T-helper 17 cell (primary cell): ENCODE data around the gene RGS18. TPM values are rescaled to one million over a fixed set of nuclear protein-coding genes. Genes with fewer than 3 reads are reported as not detected.
"Not testable (repeated sequence)": the region's sequence is repeated elsewhere in the genome, so short reads cannot be mapped to it uniquely, and the experiment has no call there.

Source experiments
- ATAC-seq: fragments of 150-1000 bp; cut with Tn5 transposase; 2 replicates; pipeline ENCODE4 v1.10.0; 2021; ENCODE audit warnings: mild to moderate bottlenecking, moderate library complexity
- DNase-seq, 3 donors: peaks; one replicate each; pipeline versions ENCODE4 v3.0.0 to v3.0.0-alpha.2; 2020 to 2021
- H3K9me3 ChIP-seq: one replicate; pipeline ENCODE4 v1.7.0; 2013; ENCODE audit warnings: low read length, mild to moderate bottlenecking; ENCODE audit not compliant: control insufficient read depth, poor library complexity, severe bottlenecking
- H3K27ac Mint-ChIP-seq: one replicate; pipeline ENCODE4 v1.8.0; 2022; ENCODE audit warnings: mild to moderate bottlenecking, moderate library complexity, mixed read lengths
- H3K27me3 Mint-ChIP-seq: one replicate; pipeline ENCODE4 v1.8.0; 2022; ENCODE audit warnings: mixed read lengths
- H3K36me3 Mint-ChIP-seq: one replicate; pipeline ENCODE4 v1.8.0; 2022; ENCODE audit warnings: low read depth, mixed read lengths
- H3K4me1 Mint-ChIP-seq: one replicate; pipeline ENCODE4 v1.8.0; 2022; ENCODE audit warnings: mild to moderate bottlenecking, mixed read lengths
- H3K4me3 Mint-ChIP-seq: one replicate; pipeline ENCODE4 v1.8.0; 2022; ENCODE audit warnings: mild to moderate bottlenecking, moderate library complexity, mixed read lengths
- total RNA-seq, 4 donors: library from RNA in 2 of 4; stranded (reverse) in 2 of 4; gene quantifications; one replicate each; pipeline ENCODE4 v1.2.3 and lab custom pipeline; 2022 to 2026

The RGS18 gene
- total RNA-seq, 2 donors from 2014 or later: 6.3 to 106 TPM

DNA sequence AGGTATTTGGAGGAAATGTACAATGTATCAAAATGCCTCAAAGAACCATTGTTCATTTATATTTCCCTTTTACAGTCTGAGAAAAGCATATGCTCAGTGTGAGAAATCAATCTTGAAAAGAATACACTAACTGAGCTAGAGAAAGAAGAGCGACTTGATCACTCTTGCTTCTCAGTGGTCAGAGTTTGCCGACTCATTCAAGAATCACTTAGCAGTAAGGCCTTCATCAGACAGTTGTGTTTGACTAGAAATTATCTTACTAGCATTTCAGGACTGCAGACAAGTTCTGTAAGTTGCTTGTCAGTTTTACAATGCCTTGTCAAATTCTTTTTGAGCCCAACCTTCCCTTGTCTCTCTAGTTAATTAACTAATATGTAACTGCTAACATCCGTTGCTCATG is 12.9 kb downstream of the RGS18 start:
- Mint-ChIP-seq H3K27me3 (no peaks in the 10 kb centered on the region), H3K27ac (no peak overlapping the region), H3K36me3 (no peaks in the 10 kb centered on the region), H3K4me3 (peak overlapping the region; percentile 41), H3K4me1 (no peaks in the 10 kb centered on the region)
- no peak for ATAC-seq
- H3K9me3 ChIP-seq: no peaks in the 10 kb centered on the region
- no peak for DNase-seq

DNA sequence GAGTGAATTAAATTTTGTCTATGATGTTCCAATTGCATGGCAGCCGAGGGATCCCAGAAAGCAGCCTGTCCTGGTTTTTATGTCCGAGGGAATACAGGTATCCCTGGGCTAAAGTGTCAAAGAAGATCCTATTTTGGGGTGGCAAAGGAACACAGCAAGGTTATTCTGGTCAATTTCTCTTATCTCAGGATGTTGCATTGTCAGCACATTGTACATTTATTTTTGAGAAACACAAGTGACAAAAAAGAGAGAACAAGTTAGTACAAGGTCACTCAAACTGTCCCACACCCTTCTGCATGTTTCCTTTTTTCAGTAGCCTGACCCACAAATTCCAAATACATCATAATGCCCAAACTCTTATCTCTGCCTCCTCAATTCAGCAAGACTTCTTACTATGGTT is 17.7 kb downstream of the RGS18 start:
- no peak for ATAC-seq
- H3K4me1 Mint-ChIP-seq: no peaks in the 10 kb centered on the region
- H3K9me3 ChIP-seq: no peaks in the 10 kb centered on the region
- DNase-seq: no peak
- H3K4me3 Mint-ChIP-seq: no peak overlapping the region
- no peaks in the 10 kb centered on the region for H3K27me3 Mint-ChIP-seq
- H3K36me3 Mint-ChIP-seq: no peaks in the 10 kb centered on the region
- H3K27ac Mint-ChIP-seq: no peak overlapping the region

DNA sequence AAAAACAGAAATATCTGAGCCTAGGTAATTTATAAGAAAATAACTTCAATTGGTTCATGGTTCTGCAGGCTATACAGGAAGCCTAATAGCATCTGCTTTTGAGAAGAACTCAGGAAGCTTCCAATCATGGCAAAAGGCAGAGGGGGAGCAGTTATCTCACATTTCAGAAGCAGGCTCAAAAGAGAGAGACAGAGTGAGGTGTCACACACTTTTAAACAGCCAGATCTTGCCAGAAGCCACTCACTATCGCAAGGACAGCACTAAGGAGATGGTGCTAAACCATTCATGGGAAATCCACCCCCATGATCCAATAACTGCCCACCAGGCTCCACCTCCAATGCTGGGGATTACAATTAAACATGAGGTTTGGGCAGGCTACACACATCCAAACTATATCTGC is 25.5 kb downstream of the RGS18 start:
- no peaks in the 10 kb centered on the region for H3K4me1 Mint-ChIP-seq
- no peaks in the 10 kb centered on the region for H3K9me3 ChIP-seq
- ATAC-seq: no peak
- H3K27me3 Mint-ChIP-seq: no peaks in the 10 kb centered on the region
- no peak overlapping the region for H3K4me3 Mint-ChIP-seq
- no peak overlapping the region for H3K27ac Mint-ChIP-seq
- DNase-seq: no peak
- H3K36me3 Mint-ChIP-seq: no peaks in the 10 kb centered on the region

DNA sequence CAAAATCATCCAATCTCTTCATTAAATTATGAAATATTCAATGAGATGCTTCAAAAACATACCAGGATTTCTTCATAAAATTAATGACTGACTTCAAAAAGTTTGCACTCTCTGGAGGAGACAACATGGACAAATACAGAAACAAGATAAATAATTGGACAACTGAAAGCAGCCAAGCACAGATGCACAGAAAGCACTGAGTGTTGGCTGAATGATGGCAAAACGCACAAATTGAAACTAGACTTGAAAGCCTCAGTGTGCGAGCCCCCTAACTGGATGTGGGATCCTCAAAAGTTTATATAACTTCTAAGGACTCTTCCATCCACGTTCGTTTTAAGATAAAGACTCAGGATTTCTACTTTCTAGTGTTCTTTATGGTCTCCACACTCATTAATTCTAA is 27.9 kb downstream of the RGS18 start:
- DNase-seq (no peak), ATAC-seq (no peak)
- H3K9me3 ChIP-seq: no peaks in the 10 kb centered on the region
- no peaks in the 10 kb centered on the region for H3K27me3 Mint-ChIP-seq
- no peaks in the 10 kb centered on the region for H3K36me3 Mint-ChIP-seq
- H3K4me1 Mint-ChIP-seq: no peaks in the 10 kb centered on the region
- H3K27ac Mint-ChIP-seq: no peak overlapping the region
- no peak overlapping the region for H3K4me3 Mint-ChIP-seq

DNA sequence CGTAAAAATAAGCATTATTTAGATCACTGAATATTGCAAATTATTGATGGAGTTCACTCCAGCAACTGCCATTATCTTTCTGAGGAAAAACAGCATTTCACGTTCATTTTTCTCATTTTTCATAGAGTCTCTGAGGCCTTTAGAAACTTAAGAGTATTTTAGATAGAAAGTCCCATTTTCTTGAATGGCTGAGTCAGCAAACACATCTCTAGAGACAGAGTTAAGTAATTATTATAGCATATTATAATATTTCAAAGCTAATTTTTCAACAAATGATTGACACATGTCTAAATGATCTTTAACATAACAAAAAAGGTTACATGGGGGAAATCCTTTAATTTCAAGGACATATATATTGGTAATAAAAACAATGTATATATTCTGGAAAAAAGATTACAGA is 31.8 kb downstream of the RGS18 start:
- Mint-ChIP-seq H3K36me3 (no peaks in the 10 kb centered on the region), H3K4me3 (no peak overlapping the region), H3K4me1 (no peaks in the 10 kb centered on the region), H3K27ac (no peak overlapping the region), H3K27me3 (no peaks in the 10 kb centered on the region)
- DNase-seq (no peak), ATAC-seq (no peak)
- H3K9me3 ChIP-seq: no peaks in the 10 kb centered on the region

DNA sequence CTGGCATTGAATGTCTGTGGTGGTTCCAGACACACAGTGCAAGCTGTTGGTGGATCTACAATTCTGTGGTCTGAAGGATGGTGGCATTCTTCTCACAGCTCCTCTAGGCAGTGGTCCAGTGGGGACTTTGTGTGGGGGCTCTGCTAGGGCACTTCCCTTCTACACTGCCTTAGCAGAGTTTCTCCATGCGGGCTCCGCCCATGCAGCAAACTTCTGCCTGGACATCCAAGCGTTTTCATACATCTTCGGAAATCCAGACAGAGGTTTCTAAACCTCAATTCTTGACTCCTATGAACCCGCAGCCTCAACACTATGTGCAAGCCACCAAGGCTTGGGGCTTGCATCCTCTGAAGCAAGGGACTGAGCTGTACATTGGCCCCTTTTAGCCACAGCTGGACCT is 43.0 kb downstream of the RGS18 start:
- ATAC-seq (no peak), DNase-seq (no peak)
- no peaks in the 10 kb centered on the region for H3K36me3 Mint-ChIP-seq
- no peaks in the 10 kb centered on the region for H3K9me3 ChIP-seq
- no peaks in the 10 kb centered on the region for H3K27me3 Mint-ChIP-seq
- no peaks in the 10 kb centered on the region for H3K4me1 Mint-ChIP-seq
- no peak overlapping the region for H3K4me3 Mint-ChIP-seq
- no peak overlapping the region for H3K27ac Mint-ChIP-seq

DNA sequence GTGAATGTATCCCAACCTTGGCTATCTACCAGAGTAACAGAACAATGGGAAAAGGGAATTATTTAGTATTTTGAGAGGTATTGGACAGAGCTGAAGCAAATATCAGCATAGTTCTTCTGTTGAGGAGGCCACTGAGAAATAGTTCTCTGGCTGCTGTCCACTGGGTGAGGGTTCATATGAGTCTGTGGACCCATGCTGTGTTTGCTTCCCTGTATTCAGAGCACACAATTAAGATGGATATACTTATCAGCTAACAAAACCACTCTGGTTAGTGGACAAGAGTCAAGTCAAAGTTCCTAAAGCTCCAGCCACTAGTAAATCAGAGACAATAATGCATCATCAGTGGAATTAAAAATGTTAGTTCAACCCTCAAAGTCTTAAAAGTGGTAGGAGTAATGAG is 66.1 kb downstream of the RGS18 start:
- no peak overlapping the region for H3K4me3 Mint-ChIP-seq
- ATAC-seq: no peak
- no peak overlapping the region for H3K27ac Mint-ChIP-seq

DNA sequence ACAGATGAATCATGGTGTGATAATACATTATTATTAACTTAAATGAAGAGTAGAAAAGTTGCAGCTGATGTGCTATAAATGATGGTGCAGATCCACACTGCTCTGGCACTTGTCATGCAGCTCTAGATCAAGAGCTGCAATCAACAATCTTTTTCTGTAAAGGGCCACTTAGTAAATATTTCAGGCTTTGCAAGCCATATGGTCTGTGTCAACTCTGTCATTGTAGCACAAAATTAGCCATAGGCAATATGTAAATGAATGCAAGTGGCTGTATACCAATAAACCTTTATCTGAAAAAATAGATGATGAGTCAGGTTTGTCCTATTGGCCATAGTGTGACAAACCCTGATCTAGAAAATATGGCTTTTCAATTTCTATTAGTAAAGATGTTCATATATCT is 66.6 kb downstream of the RGS18 start:
- Mint-ChIP-seq H3K27ac (no peak overlapping the region), H3K36me3 (no peaks in the 10 kb centered on the region), H3K4me3 (no peak overlapping the region), H3K27me3 (no peaks in the 10 kb centered on the region), H3K4me1 (no peaks in the 10 kb centered on the region)
- ATAC-seq (no peak), DNase-seq (no peak)
- H3K9me3 ChIP-seq: no peaks in the 10 kb centered on the region

More for the DNA sequence above, 66.1 kb downstream of the RGS18 start:
- Mint-ChIP-seq H3K27me3 (no peaks in the 10 kb centered on the region), H3K36me3 (no peaks in the 10 kb centered on the region), H3K4me1 (no peaks in the 10 kb centered on the region)
- no peak for DNase-seq
- H3K9me3 ChIP-seq: no peaks in the 10 kb centered on the region

DNA sequence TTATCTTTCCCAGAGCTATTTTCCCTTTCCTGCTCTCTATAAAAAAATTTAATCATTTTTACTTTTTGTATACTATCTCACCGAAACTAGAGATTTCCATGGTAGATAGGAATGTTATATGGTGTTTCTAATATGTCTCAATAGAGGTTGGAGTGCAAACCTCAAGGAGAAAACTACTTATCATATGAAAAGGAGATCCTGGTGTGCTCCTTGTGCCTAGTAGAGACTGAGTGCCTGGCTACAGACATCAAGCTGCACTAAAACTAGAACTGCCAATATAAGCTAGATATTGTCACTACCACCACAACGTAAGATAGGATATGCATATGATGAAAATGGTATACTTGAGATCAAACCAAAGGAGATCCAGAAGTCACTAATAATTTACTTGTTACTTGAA is 67.0 kb downstream of the RGS18 start:
- no peaks in the 10 kb centered on the region for H3K9me3 ChIP-seq
- H3K27ac Mint-ChIP-seq: no peak overlapping the region
- no peaks in the 10 kb centered on the region for H3K36me3 Mint-ChIP-seq
- no peaks in the 10 kb centered on the region for H3K27me3 Mint-ChIP-seq
- H3K4me3 Mint-ChIP-seq: no peak overlapping the region
- no peak for DNase-seq
- H3K4me1 Mint-ChIP-seq: no peaks in the 10 kb centered on the region
- ATAC-seq: no peak

DNA sequence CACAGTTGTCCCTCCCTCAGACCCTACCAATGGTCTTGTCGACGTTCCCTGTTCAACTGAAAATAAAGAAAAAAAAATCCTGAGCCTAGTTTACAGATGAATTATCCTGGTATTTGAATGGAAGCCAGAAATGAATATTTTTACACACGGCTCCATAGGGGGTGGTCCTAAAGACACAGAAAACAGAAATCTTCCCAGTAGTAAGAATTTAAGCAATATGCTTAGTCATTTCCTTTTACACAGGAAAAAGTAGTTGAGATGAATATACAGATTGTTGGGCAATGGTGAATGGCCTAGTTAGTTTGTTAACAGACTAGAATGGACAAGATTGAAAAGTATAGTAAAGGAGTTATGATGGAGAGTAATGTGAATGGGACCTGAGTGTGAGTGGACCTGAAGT is 67.4 kb downstream of the RGS18 start:
- Mint-ChIP-seq H3K27ac (no peak overlapping the region), H3K4me1 (no peaks in the 10 kb centered on the region), H3K36me3 (no peaks in the 10 kb centered on the region), H3K4me3 (no peak overlapping the region), H3K27me3 (no peaks in the 10 kb centered on the region)
- no peak for DNase-seq
- H3K9me3 ChIP-seq: no peaks in the 10 kb centered on the region
- ATAC-seq: no peak

DNA sequence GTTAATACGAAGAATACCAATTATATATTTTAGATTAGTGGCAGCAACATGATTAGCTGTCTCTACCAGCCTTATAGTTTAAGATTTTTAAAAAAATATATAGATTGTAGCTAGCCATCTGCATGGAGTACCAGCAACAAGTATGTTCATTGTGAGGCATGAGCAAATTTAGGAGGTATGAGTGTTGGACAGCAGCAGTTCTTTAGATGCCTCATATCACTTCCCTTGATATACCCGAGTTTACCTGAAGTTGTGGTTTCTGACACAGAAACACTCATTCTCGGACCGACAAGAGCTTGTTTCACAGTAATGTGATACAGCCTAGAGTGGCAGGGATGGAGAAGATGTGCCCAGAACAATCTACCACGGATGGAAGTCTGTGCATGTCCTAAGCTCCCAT is 69.1 kb downstream of the RGS18 start:
- Mint-ChIP-seq H3K27me3 (no peaks in the 10 kb centered on the region), H3K4me1 (no peaks in the 10 kb centered on the region), H3K36me3 (no peaks in the 10 kb centered on the region), H3K27ac (no peak overlapping the region), H3K4me3 (no peak overlapping the region)
- no peak for DNase-seq
- no peak for ATAC-seq
- H3K9me3 ChIP-seq: peaks cover 2% of the 10 kb centered on the region

DNA sequence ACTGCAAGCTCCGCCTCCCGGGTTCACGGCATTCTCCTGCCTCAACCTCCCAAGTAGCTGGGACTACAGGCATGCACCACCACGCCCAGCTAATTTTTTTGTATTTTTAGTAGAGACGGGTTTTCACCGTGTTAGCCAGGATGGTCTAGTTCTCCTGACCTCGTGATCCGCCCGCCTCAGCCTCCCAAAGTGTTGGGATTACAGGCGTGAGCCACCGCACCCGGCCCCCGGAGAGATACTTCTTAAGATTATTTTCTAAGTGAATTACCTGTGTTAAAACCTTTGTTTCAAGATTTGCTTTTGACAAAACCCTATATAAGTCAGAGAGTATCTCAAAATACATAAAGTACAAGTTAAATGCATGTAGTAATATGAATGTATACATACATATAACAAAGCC is 69.7 kb downstream of the RGS18 start:
- H3K36me3 Mint-ChIP-seq, ATAC-seq, H3K27me3 Mint-ChIP-seq, H3K4me3 Mint-ChIP-seq, DNase-seq, H3K9me3 ChIP-seq, H3K4me1 Mint-ChIP-seq, H3K27ac Mint-ChIP-seq: not testable (repeated sequence)

DNA sequence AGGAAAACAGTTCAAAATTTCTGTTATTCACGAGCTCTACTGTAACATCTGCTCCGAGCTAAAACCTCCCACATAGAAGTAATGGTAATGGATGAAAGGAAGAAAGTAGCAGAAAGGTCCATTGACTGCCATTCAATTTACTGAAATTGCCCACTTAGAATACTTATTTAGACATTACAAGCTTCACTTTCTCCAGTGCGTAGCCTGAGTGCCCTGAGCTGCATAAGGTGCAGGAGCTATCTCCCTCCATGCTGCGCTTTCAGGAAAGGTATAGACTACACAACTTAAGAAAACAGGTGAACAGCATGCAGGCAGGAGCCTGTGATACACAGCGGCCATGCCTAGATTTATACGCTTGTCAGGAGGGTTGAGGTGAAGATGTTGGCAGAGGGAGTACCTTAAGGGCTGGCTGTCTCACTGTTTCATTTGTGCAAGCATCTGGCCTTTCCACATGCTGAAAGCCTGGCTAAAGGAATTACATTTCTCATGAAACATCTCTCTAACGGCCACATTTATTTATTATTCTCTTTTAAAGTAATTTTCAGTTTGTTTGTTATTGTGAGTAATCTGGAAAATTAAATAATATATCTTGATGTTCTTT is 74.7 kb downstream of the RGS18 start:
- ATAC-seq (no peak), DNase-seq (no peak)
- peaks cover 2% of the 10 kb centered on the region for H3K9me3 ChIP-seq
- Mint-ChIP-seq H3K36me3 (no peaks in the 10 kb centered on the region), H3K4me1 (no peaks in the 10 kb centered on the region), H3K4me3 (no peak overlapping the region), H3K27ac (no peak overlapping the region), H3K27me3 (no peaks in the 10 kb centered on the region)

DNA sequence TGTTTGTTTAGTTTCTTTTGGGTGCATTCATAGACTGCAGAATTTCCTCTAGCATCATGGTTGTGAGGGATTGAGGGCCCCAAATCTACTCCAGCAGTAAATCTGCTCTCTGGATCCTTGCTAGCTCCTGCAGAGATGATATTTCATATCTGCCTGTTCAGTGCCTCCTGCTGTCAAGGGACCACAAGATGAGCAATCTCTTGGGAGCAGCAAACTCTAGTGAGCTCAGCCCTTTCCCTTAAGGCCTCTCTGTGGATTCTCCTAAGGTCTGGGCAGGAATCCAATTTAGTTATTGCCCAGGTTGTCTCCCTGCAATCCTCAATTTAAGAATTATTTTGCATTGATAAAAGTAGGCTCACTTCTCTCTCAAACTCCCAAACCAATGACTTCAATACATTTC is 76.9 kb downstream of the RGS18 start:
- Mint-ChIP-seq H3K27me3 (no peaks in the 10 kb centered on the region), H3K4me3 (no peak overlapping the region), H3K4me1 (no peaks in the 10 kb centered on the region), H3K36me3 (no peaks in the 10 kb centered on the region), H3K27ac (no peak overlapping the region)
- H3K9me3 ChIP-seq: peaks cover 2% of the 10 kb centered on the region
- no peak for ATAC-seq
- no peak for DNase-seq
